Measurements from ENCODE around the gene PRSS57.

Gene PRSS57

GRCh38 chr19:711254-711653 lies 16.0 kb upstream of the PRSS57 start:
- no peak for TF ChIP-seq CTCF (IDR thresholded peaks at IDR 0.05; ENCODE audit: control insufficient read depth, extremely low read depth, insufficient read depth)
- no peak overlapping the region for H3K4me3 ChIP-seq (ENCODE audit: low read depth, low read length)
- DNase-seq (ENCODE audit: low read depth), result no peak

GRCh38 chr19:710767-711166 lies 15.5 kb upstream of the PRSS57 start:
- H3K4me3 ChIP-seq (ENCODE audit: low read depth, low read length), result no peak overlapping the region
- no peak for DNase-seq (ENCODE audit: low read depth)
- TF ChIP-seq CTCF (IDR thresholded peaks at IDR 0.05; ENCODE audit: control insufficient read depth, extremely low read depth, insufficient read depth), result no peak

GRCh38 chr19:709965-710571 lies 14.8 kb upstream of the PRSS57 start:
- DNase-seq (ENCODE audit: low read depth), result no peak
- no peak overlapping the region; the same call in 1 of the 2 replicates for H3K4me3 ChIP-seq (ENCODE audit: low read depth, low read length)
- TF ChIP-seq CTCF (IDR thresholded peaks at IDR 0.05; ENCODE audit: control insufficient read depth, extremely low read depth, insufficient read depth), result no peak

- no peak for DNase-seq (ENCODE audit: low read depth)
- H3K4me3 ChIP-seq (ENCODE audit: low read depth, low read length), result peak overlapping the region; percentile 35
- no peak for TF ChIP-seq CTCF (IDR thresholded peaks at IDR 0.05; ENCODE audit: control insufficient read depth, extremely low read depth, insufficient read depth)
Measured at GRCh38 chr19:709196-709964, 14.1 kb upstream of the PRSS57 start.

GRCh38 chr19:708154-709143 lies 13.2 kb upstream of the PRSS57 start, which contains the start of gene PALM:
Gene PALM, plus strand, starts transcription at chr19:708935. Its CDS starts 212 bp downstream, at chr19:709147.
- 0 out of 2 replicates have a peak, but pooled peaks have one; percentile 4 for TF ChIP-seq CTCF (IDR thresholded peaks at IDR 0.05; ENCODE audit: control insufficient read depth, extremely low read depth, insufficient read depth)
- H3K4me3 ChIP-seq (ENCODE audit: low read depth, low read length), result peak within 1 kb of the TSS; percentile 35
- DNase-seq (ENCODE audit: low read depth), result no peak

- no peak overlapping the region for H3K4me3 ChIP-seq (ENCODE audit: low read depth, low read length)
- DNase-seq (ENCODE audit: low read depth), result no peak
- TF ChIP-seq CTCF (IDR thresholded peaks at IDR 0.05; ENCODE audit: control insufficient read depth, extremely low read depth, insufficient read depth), result no peak
Measured at GRCh38 chr19:704447-704741, 9.1 kb upstream of the PRSS57 start.

Measured in LNCaP clone FGC (cell line).